Caco-2 (cell line): ENCODE data around the gene GNL3. TPM values are rescaled to one million over a fixed set of nuclear protein-coding genes. Genes with fewer than 3 reads are reported as not detected.

Experiments
- BruUV-seq: library from RNA; stranded (reverse); fragments of 400-500 nt; replicated peaks from 2 replicates; lab custom pipeline; 2021; lab: Mats Ljungman, UMichigan
- CTCF ChIA-PET: fragments of 300-600 bp; sonication (Branson Sonifier 250); formaldehyde crosslinking; loops from one replicate; lab custom pipeline; 2022; ENCODE audit warnings: antibody characterized with exemption; lab: Charles Lee
- POLR2A ChIA-PET: fragments of 300-600 bp; sonication (Branson Sonifier 250); formaldehyde crosslinking; loops from one replicate; lab custom pipeline; 2022; ENCODE audit warnings: antibody characterized with exemption; lab: Charles Lee
- DNase-seq, 2 experiments: peaks; one replicate each; pipeline versions ENCODE4 v3.0.0 to v3.0.0-alpha.2; 2020 to 2022
- H3K27me3 ChIP-seq: replicated peaks from 2 replicates; pipeline ENCODE4 v1.6.0; 2011; ENCODE audit warnings: low read length; ENCODE audit not compliant: control insufficient read depth, insufficient read depth
- H3K36me3 ChIP-seq: 2 replicates; pipeline ENCODE4 v1.5.1; 2011; ENCODE audit warnings: low read length; ENCODE audit not compliant: control insufficient read depth, insufficient read depth
- H3K4me1 ChIP-seq: fragments of 250-450 bp; sonication (Bioruptor Pico); 2 replicates; pipeline ENCODE4 v1.5.1; 2020; ENCODE audit warnings: mild to moderate bottlenecking
- H3K4me3 ChIP-seq: 2 replicates; pipeline ENCODE4 v1.5.1; 2011; ENCODE audit warnings: low read depth, mild to moderate bottlenecking, control low read depth, low read length
- H3K9me3 ChIP-seq: fragments of 250-450 bp; sonication (Bioruptor Pico); 2 replicates; pipeline ENCODE4 v1.5.1; 2020; ENCODE audit warnings: mild to moderate bottlenecking, moderate library complexity
- H3K27ac Mint-ChIP-seq: one replicate; pipeline ENCODE4 v1.8.0; 2022; ENCODE audit warnings: mixed read lengths; ENCODE audit not compliant: unreplicated experiment
- H3K27me3 Mint-ChIP-seq: one replicate; pipeline ENCODE4 v1.8.0; 2022; ENCODE audit warnings: mixed read lengths; ENCODE audit not compliant: insufficient read depth, unreplicated experiment
- H3K36me3 Mint-ChIP-seq: one replicate; pipeline ENCODE4 v1.8.0; 2022; ENCODE audit warnings: mild to moderate bottlenecking, mixed read lengths; ENCODE audit not compliant: insufficient read depth, unreplicated experiment
- H3K4me1 Mint-ChIP-seq: one replicate; pipeline ENCODE4 v1.8.0; 2022; ENCODE audit warnings: low read depth, mixed read lengths; ENCODE audit not compliant: unreplicated experiment
- H3K4me3 Mint-ChIP-seq: one replicate; pipeline ENCODE4 v1.8.0; 2022; ENCODE audit warnings: mild to moderate bottlenecking, moderate library complexity, mixed read lengths; ENCODE audit not compliant: unreplicated experiment
- H3K9me3 Mint-ChIP-seq: one replicate; pipeline ENCODE4 v1.8.0; 2022; ENCODE audit warnings: mixed read lengths; ENCODE audit not compliant: unreplicated experiment
- intact Hi-C: fragments of 100-400 bp; cut with micrococcal nuclease; formaldehyde crosslinking; loops from one replicate; pipeline ENCODE4 v1.10.0; 2022; ENCODE audit not compliant: unreplicated experiment
- total RNA-seq: library from RNA; stranded (reverse); gene quantifications from 2 replicates; pipeline ENCODE4 v1.2.3, GENCODE V29; 2022
- TF ChIP-seq, protein P1 (sequence below), 2 experiments: fragments of 200-600 bp in 1 of 2; IDR thresholded peaks; 1 replicate in 1 of 2; 2 replicates in 1 of 2; pipeline versions ENCODE4 v1.5.1 to v1.8.0; 2011 to 2022; ENCODE audit warnings: antibody characterized with exemption in 1 of 2, control low read depth in 1 of 2, inconsistent platforms in 1 of 2, low read depth in 1 of 2, low read length in 1 of 2, mild to moderate bottlenecking in 1 of 2, moderate library complexity in 1 of 2; ENCODE audit not compliant: insufficient read depth in 1 of 2, severe bottlenecking in 1 of 2, unreplicated experiment in 1 of 2

Gene GNL3
- total RNA-seq, 1 experiment from 2014 or later, result 125 TPM

DNA sequence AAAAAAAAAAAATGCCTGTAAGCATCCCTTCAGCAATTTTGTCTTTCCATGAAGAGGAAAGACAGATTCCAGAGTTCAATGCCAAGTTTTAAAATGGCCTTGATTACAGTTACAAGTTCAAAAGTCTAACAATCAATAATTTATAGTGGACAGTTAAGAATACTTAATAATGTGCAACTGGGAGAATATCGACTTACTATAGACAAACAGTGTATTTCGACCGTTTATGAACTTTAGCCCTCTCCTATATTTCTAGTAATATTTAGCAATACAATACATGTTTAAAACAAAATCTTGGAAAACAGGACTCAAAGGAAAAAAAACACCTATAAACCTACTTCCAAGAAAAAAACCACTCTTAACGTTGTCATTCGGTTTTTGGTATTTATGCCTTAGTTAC, 1.6 kb upstream of the GNL3 start:
- no peaks in the 10 kb centered on the region for H3K9me3 ChIP-seq
- no peaks in the 10 kb centered on the region for H3K9me3 Mint-ChIP-seq
- H3K27me3 Mint-ChIP-seq, result no peaks in the 10 kb centered on the region
- DNase-seq, result no peak
- BruUV-seq, result no TSS peak
- no peak overlapping the region for H3K27ac Mint-ChIP-seq
- peaks cover 48% of the 10 kb centered on the region for H3K36me3 Mint-ChIP-seq
- peaks cover 14% of the 10 kb centered on the region for H3K4me1 Mint-ChIP-seq
- TF ChIP-seq, protein P1, sequence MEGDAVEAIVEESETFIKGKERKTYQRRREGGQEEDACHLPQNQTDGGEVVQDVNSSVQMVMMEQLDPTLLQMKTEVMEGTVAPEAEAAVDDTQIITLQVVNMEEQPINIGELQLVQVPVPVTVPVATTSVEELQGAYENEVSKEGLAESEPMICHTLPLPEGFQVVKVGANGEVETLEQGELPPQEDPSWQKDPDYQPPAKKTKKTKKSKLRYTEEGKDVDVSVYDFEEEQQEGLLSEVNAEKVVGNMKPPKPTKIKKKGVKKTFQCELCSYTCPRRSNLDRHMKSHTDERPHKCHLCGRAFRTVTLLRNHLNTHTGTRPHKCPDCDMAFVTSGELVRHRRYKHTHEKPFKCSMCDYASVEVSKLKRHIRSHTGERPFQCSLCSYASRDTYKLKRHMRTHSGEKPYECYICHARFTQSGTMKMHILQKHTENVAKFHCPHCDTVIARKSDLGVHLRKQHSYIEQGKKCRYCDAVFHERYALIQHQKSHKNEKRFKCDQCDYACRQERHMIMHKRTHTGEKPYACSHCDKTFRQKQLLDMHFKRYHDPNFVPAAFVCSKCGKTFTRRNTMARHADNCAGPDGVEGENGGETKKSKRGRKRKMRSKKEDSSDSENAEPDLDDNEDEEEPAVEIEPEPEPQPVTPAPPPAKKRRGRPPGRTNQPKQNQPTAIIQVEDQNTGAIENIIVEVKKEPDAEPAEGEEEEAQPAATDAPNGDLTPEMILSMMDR (IDR thresholded peaks at IDR 0.05; ENCODE audit: insufficient read depth in 1 of 2, low read depth in 1 of 2, low read length in 1 of 2, severe bottlenecking in 1 of 2, unreplicated experiment in 1 of 2), result no peak
- H3K36me3 ChIP-seq, result peaks cover 4% of the 10 kb centered on the region
- no peaks in the 10 kb centered on the region for H3K27me3 ChIP-seq
- H3K4me1 ChIP-seq, result peaks cover 41% of the 10 kb centered on the region
- ChIA-PET POLR2A (interaction anchor here (0.6 kb wide), 1 partner anchor 256 kb away, joined by 3 read pairs; no protein-coding TSS in a partner anchor), CTCF (no interaction called here)
- H3K4me3 Mint-ChIP-seq, result peak overlapping the region; percentile 85
- intact Hi-C loops, result loop anchor here (10.0 kb wide), 2 partner anchors 149 to 259 kb away; partner anchors contain the start of genes NT5DC2 and UQCC5
- H3K4me3 ChIP-seq, result no peak overlapping the region

DNA sequence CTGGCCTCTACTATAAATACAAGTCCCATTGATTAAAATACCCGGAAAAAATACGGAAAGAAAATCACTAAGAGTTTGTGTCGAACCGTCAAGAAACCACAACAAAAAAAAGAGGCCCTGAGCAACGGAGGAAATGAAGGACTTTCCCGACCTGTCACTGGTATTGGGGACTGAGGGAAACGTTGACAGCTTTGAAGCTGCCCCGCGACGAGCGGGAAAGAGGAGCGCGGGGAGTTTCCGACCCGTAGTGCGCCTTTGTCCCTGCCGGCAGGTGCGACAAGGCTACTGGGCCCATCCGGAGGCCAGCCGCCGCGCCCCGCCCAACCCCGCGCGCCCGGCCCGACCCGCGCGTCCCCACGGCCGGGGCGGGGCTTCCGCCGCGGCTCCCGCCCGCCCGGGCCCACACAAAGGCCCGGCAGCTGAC, 535 bp upstream of the GNL3 start:
- Histone ChIP-seq H3K4me3 (peak overlapping the region; percentile 98), H3K36me3 (peaks cover 5% of the 10 kb centered on the region), H3K9me3 (no peaks in the 10 kb centered on the region), H3K4me1 (peaks cover 41% of the 10 kb centered on the region), H3K27me3 (no peaks in the 10 kb centered on the region)
- Mint-ChIP-seq H3K4me1 (peaks cover 19% of the 10 kb centered on the region), H3K27ac (peak overlapping the region; percentile 96), H3K36me3 (peaks cover 49% of the 10 kb centered on the region), H3K27me3 (no peaks in the 10 kb centered on the region), H3K4me3 (peak overlapping the region; percentile 85), H3K9me3 (no peaks in the 10 kb centered on the region)
- DNase-seq, result peak; percentile 86 to 90
- CTCF ChIA-PET, result interaction anchor here (0.6 kb wide), 1 partner anchor 94 kb away, joined by 5 read pairs; no protein-coding TSS in a partner anchor
- intact Hi-C loops, result loop anchor here (10.0 kb wide), 2 partner anchors 150 to 260 kb away; partner anchors contain the start of genes NT5DC2 and UQCC5
- no TSS peak for BruUV-seq
- TF ChIP-seq, protein P1 (IDR thresholded peaks at IDR 0.05; ENCODE audit: insufficient read depth in 1 of 2, low read depth in 1 of 2, low read length in 1 of 2, severe bottlenecking in 1 of 2, unreplicated experiment in 1 of 2), result no peak
- POLR2A ChIA-PET, result interaction anchor here (0.6 kb wide), 1 partner anchor 361 kb away, joined by 6 read pairs; the partner anchor contains the start of gene SFMBT1

DNA sequence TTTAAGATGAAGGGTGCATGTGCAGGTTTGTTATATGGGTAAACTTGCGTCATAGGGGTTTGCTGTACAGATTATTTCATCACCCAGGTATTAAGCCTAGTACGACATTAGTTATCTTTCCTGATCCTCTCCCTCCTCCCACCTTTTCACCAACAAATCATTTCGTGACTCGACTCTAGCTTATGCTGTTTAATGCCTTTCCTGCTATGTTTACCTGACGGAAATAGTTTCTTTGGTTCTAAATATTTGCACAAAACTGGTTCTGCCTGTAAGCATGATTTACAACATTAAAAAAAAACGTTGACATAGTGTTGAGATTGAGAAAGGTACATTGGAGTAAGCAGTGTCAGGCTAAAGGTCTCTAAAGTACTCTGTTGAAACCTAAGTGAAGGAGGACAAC, 2.4 kb downstream of the GNL3 start:
- H3K36me3 Mint-ChIP-seq, result peaks cover 78% of the 10 kb centered on the region
- no TSS peak for BruUV-seq
- H3K9me3 Mint-ChIP-seq, result no peaks in the 10 kb centered on the region
- DNase-seq, result peak in 1 of 2 experiments; percentile 61
- peak overlapping the region; percentile 85 for H3K4me3 Mint-ChIP-seq
- Histone ChIP-seq H3K36me3 (peaks cover 6% of the 10 kb centered on the region), H3K27me3 (no peaks in the 10 kb centered on the region), H3K9me3 (no peaks in the 10 kb centered on the region), H3K4me3 (no peak overlapping the region), H3K4me1 (peaks cover 33% of the 10 kb centered on the region)
- H3K27ac Mint-ChIP-seq, result no peak overlapping the region
- POLR2A ChIA-PET, result interaction anchor here (0.6 to 2.1 kb wide), 2 partner anchors 17 to 263 kb away, joined by 7 to 15 read pairs; partner anchors contain the start of genes GLT8D1 and SPCS1
- TF ChIP-seq, protein P1 (IDR thresholded peaks at IDR 0.05; ENCODE audit: insufficient read depth in 1 of 2, low read depth in 1 of 2, low read length in 1 of 2, severe bottlenecking in 1 of 2, unreplicated experiment in 1 of 2), result no peak
- peaks cover 11% of the 10 kb centered on the region for H3K4me1 Mint-ChIP-seq
- intact Hi-C loops, result loop anchor here (10.0 kb wide), 2 partner anchors 153 to 263 kb away; partner anchors contain the start of genes NT5DC2 and UQCC5
- CTCF ChIA-PET, result interaction anchor here (0.7 kb wide), 1 partner anchor 18 kb away, joined by 3 read pairs; no protein-coding TSS in a partner anchor
- H3K27me3 Mint-ChIP-seq, result no peaks in the 10 kb centered on the region
